GM12878 (cell line): ENCODE data around the gene HNRNPAB. TPM values are rescaled to one million over a fixed set of nuclear protein-coding genes. Genes with fewer than 3 reads are reported as not detected.

Experiments used
- ATAC-seq: fragments of 200-7000 bp; cut with Tn5 transposase; 3 replicates; pipeline ENCODE4 v1.9.1; 2020; ENCODE audit warnings: mild to moderate bottlenecking, moderate library complexity
- BruUV-seq: library from RNA; stranded (reverse); fragments of 400-500 nt; replicated peaks from 2 replicates; lab custom pipeline; 2021; lab: Mats Ljungman, UMichigan
- CTCF ChIA-PET: fragments of 300-600 bp; sonication (Branson Sonifier 250); formaldehyde crosslinking; extraction: SDS; loops from one replicate; lab custom pipeline; 2021; ENCODE audit warnings: inconsistent platforms; lab: Yijun Ruan, JAX
- POLR2A ChIA-PET: fragments of 350-600 bp; formaldehyde crosslinking; extraction: SDS; loops from one replicate; lab custom pipeline; 2021; ENCODE audit warnings: inconsistent platforms; lab: Charles Lee
- RAD21 ChIA-PET: fragments of 300-600 bp; sonication (Branson Sonifier 250); formaldehyde crosslinking; loops from one replicate; lab custom pipeline; 2023; ENCODE audit warnings: antibody characterized with exemption; ENCODE audit not compliant: unreplicated experiment; lab: Charles Lee
- SMC1A ChIA-PET: fragments of 300-600 bp; sonication (Branson Sonifier 250); formaldehyde crosslinking; loops from one replicate; lab custom pipeline; 2023; ENCODE audit not compliant: unreplicated experiment, uncharacterized antibody; lab: Charles Lee
- DNase-seq: peaks from one replicate; pipeline ENCODE4 v3.0.0-alpha.2; 2011; ENCODE audit warnings: low read depth, low spot score
- FAIRE-seq: peaks from 3 replicates; lab custom pipeline; 2011; peaks lifted over from hg19 to GRCh38; lab: Jason Lieb, UNC
- H2AFZ ChIP-seq: 2 replicates; pipeline ENCODE4 v1.6.0; 2011; ENCODE audit warnings: low read depth, low read length, control low read depth; ENCODE audit not compliant: control insufficient read depth
- H3K27ac ChIP-seq: 2 replicates; pipeline ENCODE4 v1.5.1; 2011; ENCODE audit warnings: control low read depth; ENCODE audit not compliant: control insufficient read depth, insufficient read depth
- H3K27me3 ChIP-seq, 2 experiments: replicated peaks in 1 of 2; 2 replicates each; pipeline versions ENCODE4 v1.6.0 to v1.6.1; 2011; ENCODE audit warnings: low read length in 1 of 2; ENCODE audit not compliant: control insufficient read depth in 2 of 2, insufficient read depth in 2 of 2
- H3K36me3 ChIP-seq, 2 experiments: 2 replicates each; pipeline ENCODE4 v1.5.1; 2011; ENCODE audit warnings: low read length in 1 of 2; ENCODE audit not compliant: control insufficient read depth in 2 of 2, insufficient read depth in 2 of 2
- H3K4me1 ChIP-seq: 2 replicates; pipeline ENCODE4 v1.6.1; 2011; ENCODE audit warnings: mild to moderate bottlenecking, low read length, moderate library complexity, mixed read lengths; ENCODE audit not compliant: control insufficient read depth, insufficient read depth
- H3K4me2 ChIP-seq: 2 replicates; pipeline ENCODE4 v1.6.0; 2011; ENCODE audit warnings: control low read depth; ENCODE audit not compliant: control insufficient read depth, insufficient read depth
- H3K4me3 ChIP-seq: fragments of 200-600 bp; sonication (generic); 2 replicates; pipeline ENCODE4 v1.5.1; 2016
- H3K79me2 ChIP-seq: 2 replicates; pipeline ENCODE4 v1.6.0; 2011; ENCODE audit warnings: low read length; ENCODE audit not compliant: control insufficient read depth, insufficient read depth
- H3K9ac ChIP-seq: 2 replicates; pipeline ENCODE4 v1.8.0; 2011; ENCODE audit warnings: low read length, control low read depth, mixed read lengths; ENCODE audit not compliant: control insufficient read depth, insufficient read depth
- H3K9me3 ChIP-seq: replicated peaks from 3 replicates; pipeline ENCODE4 v1.5.1; 2011; ENCODE audit warnings: mild to moderate bottlenecking, low read length; ENCODE audit not compliant: control insufficient read depth, insufficient read depth
- H4K20me1 ChIP-seq: 2 replicates; pipeline ENCODE4 v1.6.0; 2011; ENCODE audit not compliant: control insufficient read depth, insufficient read depth
- CEBPB ChIP-seq, 2 experiments: fragments of 150-350 bp in 1 of 2; IDR thresholded peaks; 2 replicates each; pipeline ENCODE4 v1.6.1; 2012 to 2014; ENCODE audit warnings: low read depth in 2 of 2, low read length in 2 of 2, borderline replicate concordance in 1 of 2, inconsistent platforms in 1 of 2
- CHD2 ChIP-seq: IDR thresholded peaks from 2 replicates; pipeline ENCODE4 v1.6.1; 2011; ENCODE audit warnings: low read depth, low read length, improper control_type of control experiment, borderline replicate concordance
- CHD4 ChIP-seq: fragments of 200-600 bp; sonication (generic); IDR thresholded peaks from 2 replicates; pipeline ENCODE4 v1.6.1; 2016; ENCODE audit warnings: mild to moderate bottlenecking
- CREM ChIP-seq: IDR thresholded peaks from 2 replicates; pipeline ENCODE4 v1.6.1; 2014; ENCODE audit warnings: antibody characterized with exemption, low read depth
- GATAD2B ChIP-seq: fragments of 450-650 bp; conservative IDR thresholded peaks from 2 replicates; pipeline ENCODE4 v1.6.1; 2017; ENCODE audit warnings: low read depth, mild to moderate bottlenecking, moderate library complexity
- HDAC6 ChIP-seq: fragments of 200-600 bp; sonication (generic); IDR thresholded peaks from one replicate; pipeline ENCODE4 v1.8.0; 2017; ENCODE audit warnings: antibody characterized with exemption; ENCODE audit not compliant: unreplicated experiment
- NFYA ChIP-seq: IDR thresholded peaks from 2 replicates; pipeline ENCODE4 v1.6.1; 2011; ENCODE audit warnings: low read depth, mild to moderate bottlenecking, low read length, improper control_type of control experiment, borderline replicate concordance
- POU2F2 ChIP-seq: IDR thresholded peaks from 3 replicates; pipeline ENCODE4 v1.6.1; 2011; ENCODE audit warnings: low read depth, mild to moderate bottlenecking, low read length, borderline replicate concordance
- SMAD1 ChIP-seq: fragments of 450-650 bp; IDR thresholded peaks from 2 replicates; pipeline ENCODE4 v1.6.1; 2018; ENCODE audit warnings: mild to moderate bottlenecking, low read depth; ENCODE audit not compliant: partially characterized antibody
- SUPT20H ChIP-seq: IDR thresholded peaks from 2 replicates; pipeline ENCODE4 v1.6.1; 2011; ENCODE audit warnings: low read depth, mild to moderate bottlenecking, low read length, moderate library complexity, borderline replicate concordance; ENCODE audit not compliant: control insufficient read depth
- ZNF217 ChIP-seq: fragments of 450-650 bp; IDR thresholded peaks from 2 replicates; pipeline ENCODE4 v1.6.1; 2017; ENCODE audit warnings: antibody characterized with exemption, mild to moderate bottlenecking
- WGBS: methylation state at CpG from one replicate; pipeline ENCODE4 v1.1.6; 2016; ENCODE audit warnings: low lambda C conversion rate; ENCODE audit not compliant: insufficient replicate concordance, insufficient coverage; ENCODE audit errors: missing lambda C conversion rate; 5-methylcytosine and 5-hydroxymethylcytosine counted together
- in situ Hi-C: fragments of 300-500 bp; cut with MboI; formaldehyde crosslinking; loops from 9 replicates; pipeline ENCODE4 v1.14.3; 2018; ENCODE audit warnings: mixed read lengths
- intact Hi-C: fragments of 100-400 bp; cut with micrococcal nuclease; formaldehyde crosslinking; loops from one replicate; pipeline ENCODE4 v1.14.2; 2022; ENCODE audit not compliant: unreplicated experiment
- polyA plus RNA-seq, 11 experiments: library from polyadenylated mRNA; depleted of rRNA in 4 of 11; unstranded in 6 of 11; stranded (reverse) in 5 of 11; fragments of >200 nt; fragmentation: Nextera tagmentation in 4 of 11; fragmentation: Illumina TruSeq in 1 of 11; extraction: Ambion mirVana in 4 of 11; extraction: Trizol in 1 of 11; gene quantifications; 1 replicate in 1 of 11; 2 replicates in 10 of 11; pipeline versions ENCODE4 v1.2.1 to v1.2.3, GENCODE V29; 2011 to 2016; ENCODE audit warnings: inconsistent platforms in 2 of 11, missing spikeins in 2 of 11, low read depth in 1 of 11
- total RNA-seq, 4 experiments: library from RNA; depleted of rRNA in 3 of 4; stranded (reverse); fragments of >200 nt in 3 of 4; fragmentation: Illumina TruSeq in 1 of 4; extraction: Trizol in 1 of 4; gene quantifications; 2 replicates each; pipeline versions ENCODE4 v1.2.1 to v1.2.3, GENCODE V29; 2013 to 2021

HNRNPAB gene
- total and polyA plus RNA-seq, 10 of the 15 experiments (the other 5 are each of a cell fraction or from before 2014, with no cell fraction given): 42.3 to 330 (median 230) TPM

GRCh38 chr5:178177569-178177968 is 26.8 kb upstream of the HNRNPAB start:
- FAIRE-seq (no peak), DNase-seq (no peak), ATAC-seq (no peak)
- no peak overlapping the region for H3K4me3 ChIP-seq
- ChIA-PET POLR2A (no interaction called here), CTCF (no interaction called here), SMC1A (no interaction called here), RAD21 (no interaction called here)
- no peak overlapping the region for H3K9ac ChIP-seq
- intact Hi-C loops (no loop called here), in situ Hi-C loops (no loop called here)
- H3K36me3 ChIP-seq: no peaks in the 10 kb centered on the region
- H3K9me3 ChIP-seq: no peaks in the 10 kb centered on the region
- H3K4me1 ChIP-seq: no peaks in the 10 kb centered on the region
- no peaks in the 10 kb centered on the region; a peak in 1 of 4 replicates for H3K27me3 ChIP-seq
- H4K20me1 ChIP-seq: no peaks in the 10 kb centered on the region
- 39% methylated on average over 8 of the region's 8 CpGs for WGBS
- H3K79me2 ChIP-seq: no peaks in the 10 kb centered on the region
- no peak for TF ChIP-seq ZNF217
- no peak for TF ChIP-seq GATAD2B
- no peak for TF ChIP-seq CEBPB (IDR thresholded peaks at IDR 0.05; ENCODE audit: borderline replicate concordance in 1 of 2, low read depth in 2 of 2, low read length in 2 of 2)
- TF ChIP-seq HDAC6: no peak
- no peak for TF ChIP-seq SMAD1
- TF ChIP-seq CHD2: no peak
- H2AFZ ChIP-seq: no peak overlapping the region
- H3K4me2 ChIP-seq: no peak overlapping the region
- BruUV-seq: no TSS peak
- H3K27ac ChIP-seq: no peak overlapping the region

- no peaks in the 10 kb centered on the region for H3K79me2 ChIP-seq
- no peak for FAIRE-seq
- ChIA-PET POLR2A (no interaction called here), SMC1A (no interaction called here), CTCF (interaction anchor here (0.8 to 0.9 kb wide), 2 partner anchors 13 to 119 kb away, joined by 3 to 4 read pairs; no protein-coding TSS in a partner anchor), RAD21 (no interaction called here)
- no peaks in the 10 kb centered on the region; a peak in 1 of 4 replicates for H3K27me3 ChIP-seq
- H3K36me3 ChIP-seq: no peaks in the 10 kb centered on the region
- no peaks in the 10 kb centered on the region for H3K9me3 ChIP-seq
- no peak for ATAC-seq
- no TSS peak for BruUV-seq
- no peak overlapping the region for H3K9ac ChIP-seq
- WGBS: 51% methylated on average over 8 of the region's 9 CpGs
- no peaks in the 10 kb centered on the region for H3K4me1 ChIP-seq
- no peaks in the 10 kb centered on the region for H4K20me1 ChIP-seq
- intact Hi-C loops: no loop called here
- H2AFZ ChIP-seq: no peak overlapping the region
- no peak overlapping the region for H3K27ac ChIP-seq
- TF ChIP-seq CREM (no peak), SUPT20H (no peak), CHD4 (no peak), POU2F2 (no peak), NFYA (no peak)
- H3K4me2 ChIP-seq: no peak overlapping the region
- H3K4me3 ChIP-seq: no peak overlapping the region
- no peak for DNase-seq
- in situ Hi-C loops: no loop called here
These were observed 24.0 kb upstream of the HNRNPAB start for GRCh38 chr5:178180141-178180863.
